RPMI7951 (cell line): ENCODE measurements around the gene LARP7. TPM values are rescaled to one million over a fixed set of nuclear protein-coding genes. Genes with fewer than 3 reads are reported as not detected.
"Not testable (repeated sequence)": the region's sequence is repeated elsewhere in the genome, so short reads cannot be mapped to it uniquely, and the experiment has no call there.

ENCODE experiments used
- DNase-seq: peaks from one replicate; pipeline ENCODE4 v3.0.0-alpha.2; 2012; ENCODE audit warnings: low read depth
- total RNA-seq: library from RNA; depleted of rRNA; stranded (reverse); fragments of >200 nt; shearing (Covaris generic); gene quantifications from 2 replicates; pipeline ENCODE4 v1.2.3, GENCODE V29; 2014

The LARP7 gene
- total RNA-seq, 1 experiment from 2014 or later: 33.8 TPM

GRCh38 chr4:112650332-112650731, 13.4 kb downstream of the LARP7 start:
- no peak for DNase-seq

GRCh38 chr4:112651641-112652040, 14.7 kb downstream of the LARP7 start:
- no peak for DNase-seq

GRCh38 chr4:112652216-112652615, 15.3 kb downstream of the LARP7 start:
- no peak for DNase-seq

- DNase-seq: no peak
Observed at GRCh38 chr4:112655270-112655669, 18.3 kb downstream of the LARP7 start.

GRCh38 chr4:112656115-112656514, 19.2 kb downstream of the LARP7 start:
- DNase-seq: not testable (repeated sequence)

GRCh38 chr4:112664611-112665010, 27.7 kb downstream of the LARP7 start:
- no peak for DNase-seq

GRCh38 chr4:112668131-112668530, 31.2 kb downstream of the LARP7 start:
- DNase-seq: no peak

GRCh38 chr4:112673076-112673475, 36.1 kb downstream of the LARP7 start:
- no peak for DNase-seq

- DNase-seq: no peak
Observed at GRCh38 chr4:112673686-112674085, 36.7 kb downstream of the LARP7 start.

GRCh38 chr4:112674376-112674775, 37.4 kb downstream of the LARP7 start:
- DNase-seq: no peak

GRCh38 chr4:112677519-112678091, 40.7 kb downstream of the LARP7 start:
- DNase-seq: no peak

- DNase-seq: no peak
Observed at GRCh38 chr4:112680996-112681395, 44.1 kb downstream of the LARP7 start.

- no peak for DNase-seq
Observed at GRCh38 chr4:112693507-112693906, 56.6 kb downstream of the LARP7 start.

GRCh38 chr4:112700679-112701078, 63.7 kb downstream of the LARP7 start:
- DNase-seq: no peak

GRCh38 chr4:112702892-112703291, 65.9 kb downstream of the LARP7 start:
- DNase-seq: no peak

- DNase-seq: no peak
Observed at GRCh38 chr4:112704322-112704721, 67.4 kb downstream of the LARP7 start.

- DNase-seq: peak; percentile 62
Observed at GRCh38 chr4:112704991-112705845, 68.3 kb downstream of the LARP7 start.

- DNase-seq: not testable (repeated sequence)
Observed at GRCh38 chr4:112705891-112706839, 69.2 kb downstream of the LARP7 start.

- DNase-seq: no peak
Observed at GRCh38 chr4:112706840-112707207, 69.9 kb downstream of the LARP7 start.
